ENCODE results near the gene ZMIZ1.

DNA sequence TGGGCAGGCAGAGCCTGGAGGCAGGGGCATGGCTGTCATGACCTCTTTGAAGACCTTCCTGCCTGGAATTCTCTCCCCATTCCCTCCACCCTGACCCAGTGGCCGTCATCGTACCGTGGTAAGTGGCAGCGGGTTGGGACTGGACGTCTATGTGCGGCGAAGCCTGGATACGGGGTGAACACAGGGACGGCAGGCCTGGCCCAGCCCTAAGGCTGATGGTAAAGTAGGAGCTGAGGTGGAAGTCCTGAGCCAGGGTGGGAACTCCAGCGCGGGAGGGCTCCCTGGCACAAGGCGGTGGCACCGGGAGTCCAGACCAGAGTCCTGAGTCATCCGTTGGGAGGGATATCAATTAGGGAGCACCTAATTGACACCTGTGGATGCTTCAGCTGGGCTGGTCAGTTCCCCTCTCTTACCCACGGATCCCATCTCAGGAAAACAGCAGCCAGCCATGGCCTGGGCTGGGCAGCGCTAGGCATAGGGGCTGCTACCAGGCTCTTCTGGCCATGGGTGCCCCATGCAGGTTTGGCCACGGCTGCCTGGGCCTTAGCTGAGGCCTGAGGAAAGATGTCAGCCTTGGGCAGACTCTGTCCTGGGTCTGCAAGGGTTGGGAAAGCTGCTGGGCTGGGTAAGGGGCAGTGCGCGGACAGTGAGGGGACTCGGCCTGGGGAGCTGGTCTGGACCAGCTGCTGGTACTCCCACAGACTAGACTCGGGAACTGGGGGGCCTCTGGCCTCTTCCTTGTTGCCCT, 281.8 kb downstream of the ZMIZ1 start:
- TF ChIP-seq, protein P1, sequence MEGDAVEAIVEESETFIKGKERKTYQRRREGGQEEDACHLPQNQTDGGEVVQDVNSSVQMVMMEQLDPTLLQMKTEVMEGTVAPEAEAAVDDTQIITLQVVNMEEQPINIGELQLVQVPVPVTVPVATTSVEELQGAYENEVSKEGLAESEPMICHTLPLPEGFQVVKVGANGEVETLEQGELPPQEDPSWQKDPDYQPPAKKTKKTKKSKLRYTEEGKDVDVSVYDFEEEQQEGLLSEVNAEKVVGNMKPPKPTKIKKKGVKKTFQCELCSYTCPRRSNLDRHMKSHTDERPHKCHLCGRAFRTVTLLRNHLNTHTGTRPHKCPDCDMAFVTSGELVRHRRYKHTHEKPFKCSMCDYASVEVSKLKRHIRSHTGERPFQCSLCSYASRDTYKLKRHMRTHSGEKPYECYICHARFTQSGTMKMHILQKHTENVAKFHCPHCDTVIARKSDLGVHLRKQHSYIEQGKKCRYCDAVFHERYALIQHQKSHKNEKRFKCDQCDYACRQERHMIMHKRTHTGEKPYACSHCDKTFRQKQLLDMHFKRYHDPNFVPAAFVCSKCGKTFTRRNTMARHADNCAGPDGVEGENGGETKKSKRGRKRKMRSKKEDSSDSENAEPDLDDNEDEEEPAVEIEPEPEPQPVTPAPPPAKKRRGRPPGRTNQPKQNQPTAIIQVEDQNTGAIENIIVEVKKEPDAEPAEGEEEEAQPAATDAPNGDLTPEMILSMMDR (IDR thresholded peaks at IDR 0.05), result no peak
- TF ChIP-seq POLR2A (IDR thresholded peaks at IDR 0.05), result no peak
